Omental fat pad (tissue), 4 donors: ENCODE measurements around the gene PPP1R13B. TPM values are rescaled to one million over a fixed set of nuclear protein-coding genes. Genes with fewer than 3 reads are reported as not detected.

Source experiments
- ATAC-seq: fragments of 150-250 bp; one replicate; pipeline ENCODE4 v1.9.1; 2016; ENCODE audit warnings: mild to moderate bottlenecking, moderate library complexity; ENCODE audit not compliant: low FRiP score
- DNase-seq: peaks from one replicate; pipeline ENCODE4 v3.0.0-alpha.2; 2019; ENCODE audit warnings: low spot score
- total RNA-seq, 4 donors: library from RNA; depleted of rRNA; stranded (reverse); fragments of >200 nt; gene quantifications; one replicate each; pipeline ENCODE4 v1.1.0, GENCODE V29; 2016
- TF ChIP-seq, protein P1 (sequence below), 3 donors: fragments of 450-650 bp; IDR thresholded peaks; one replicate each; pipeline ENCODE4 v1.5.1; 2016 to 2017; ENCODE audit warnings: antibody characterized with exemption in 3 of 3, mild to moderate bottlenecking in 3 of 3, moderate library complexity in 2 of 3

PPP1R13B gene
- total RNA-seq, 4 donors from 2014 or later: 9.7 to 31.1 (median 15.0) TPM

DNA sequence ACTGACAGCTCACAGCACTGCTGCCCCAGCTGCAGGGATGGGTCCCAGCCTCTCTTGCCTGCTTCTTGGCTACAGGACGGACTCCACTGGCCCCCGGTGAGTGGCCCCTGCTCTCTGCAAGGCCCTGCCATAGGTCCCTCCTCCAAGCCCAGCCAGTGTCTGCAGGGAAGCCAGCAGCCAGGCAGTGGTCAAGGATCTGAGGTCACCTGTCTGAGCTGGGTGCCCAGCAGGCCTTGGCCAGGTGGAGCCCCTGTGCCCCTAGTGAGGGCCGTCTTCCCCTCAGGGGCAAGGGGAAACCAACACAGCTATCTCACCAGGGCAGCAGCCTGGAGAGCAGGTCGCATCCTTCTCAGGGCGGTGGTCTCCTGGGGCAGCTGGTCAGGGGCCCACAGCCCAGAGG is 145.3 kb downstream of the PPP1R13B start:
- ATAC-seq (no peak), DNase-seq (no peak)
- TF ChIP-seq, protein P1, sequence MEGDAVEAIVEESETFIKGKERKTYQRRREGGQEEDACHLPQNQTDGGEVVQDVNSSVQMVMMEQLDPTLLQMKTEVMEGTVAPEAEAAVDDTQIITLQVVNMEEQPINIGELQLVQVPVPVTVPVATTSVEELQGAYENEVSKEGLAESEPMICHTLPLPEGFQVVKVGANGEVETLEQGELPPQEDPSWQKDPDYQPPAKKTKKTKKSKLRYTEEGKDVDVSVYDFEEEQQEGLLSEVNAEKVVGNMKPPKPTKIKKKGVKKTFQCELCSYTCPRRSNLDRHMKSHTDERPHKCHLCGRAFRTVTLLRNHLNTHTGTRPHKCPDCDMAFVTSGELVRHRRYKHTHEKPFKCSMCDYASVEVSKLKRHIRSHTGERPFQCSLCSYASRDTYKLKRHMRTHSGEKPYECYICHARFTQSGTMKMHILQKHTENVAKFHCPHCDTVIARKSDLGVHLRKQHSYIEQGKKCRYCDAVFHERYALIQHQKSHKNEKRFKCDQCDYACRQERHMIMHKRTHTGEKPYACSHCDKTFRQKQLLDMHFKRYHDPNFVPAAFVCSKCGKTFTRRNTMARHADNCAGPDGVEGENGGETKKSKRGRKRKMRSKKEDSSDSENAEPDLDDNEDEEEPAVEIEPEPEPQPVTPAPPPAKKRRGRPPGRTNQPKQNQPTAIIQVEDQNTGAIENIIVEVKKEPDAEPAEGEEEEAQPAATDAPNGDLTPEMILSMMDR (IDR thresholded peaks at IDR 0.05): no peak

DNA sequence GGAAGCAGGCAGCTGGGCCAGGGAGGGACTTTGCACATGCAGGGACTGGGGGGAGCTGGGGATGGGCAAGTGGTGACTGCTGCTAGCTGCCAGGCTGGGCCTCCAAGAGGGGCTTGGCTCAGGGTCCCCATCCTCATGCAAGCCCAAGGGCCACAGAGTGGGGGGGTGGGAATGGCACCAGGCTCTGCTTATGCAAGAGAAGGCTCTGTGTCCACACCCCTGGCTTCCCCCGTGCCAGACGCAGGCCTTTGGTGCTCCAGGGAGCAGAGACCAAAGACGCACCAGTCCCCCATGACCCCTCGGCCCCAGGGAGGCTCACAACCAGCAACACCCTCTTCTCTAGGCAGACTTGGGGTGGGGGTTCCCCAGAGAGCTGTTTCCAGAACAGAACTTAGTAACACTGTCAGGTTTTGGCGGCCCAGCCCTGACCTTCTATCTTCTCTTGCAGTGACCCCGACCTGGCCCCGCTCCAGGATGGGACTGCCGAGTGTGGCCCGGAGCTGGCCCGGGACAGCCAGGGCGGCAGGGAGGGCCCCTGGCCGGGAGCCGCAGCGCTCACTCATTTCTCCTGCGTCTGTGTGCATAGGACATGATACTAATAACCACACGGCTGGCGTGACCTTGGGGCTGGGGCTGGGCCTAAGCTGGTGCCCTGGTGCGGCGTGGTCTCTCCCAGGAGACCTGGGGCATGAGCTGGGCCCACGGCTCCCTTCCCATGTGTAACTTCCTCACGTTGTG is 146.5 kb downstream of the PPP1R13B start:
- ATAC-seq (no peak), DNase-seq (no peak)
- TF ChIP-seq, protein P1 (IDR thresholded peaks at IDR 0.05): no peak

DNA sequence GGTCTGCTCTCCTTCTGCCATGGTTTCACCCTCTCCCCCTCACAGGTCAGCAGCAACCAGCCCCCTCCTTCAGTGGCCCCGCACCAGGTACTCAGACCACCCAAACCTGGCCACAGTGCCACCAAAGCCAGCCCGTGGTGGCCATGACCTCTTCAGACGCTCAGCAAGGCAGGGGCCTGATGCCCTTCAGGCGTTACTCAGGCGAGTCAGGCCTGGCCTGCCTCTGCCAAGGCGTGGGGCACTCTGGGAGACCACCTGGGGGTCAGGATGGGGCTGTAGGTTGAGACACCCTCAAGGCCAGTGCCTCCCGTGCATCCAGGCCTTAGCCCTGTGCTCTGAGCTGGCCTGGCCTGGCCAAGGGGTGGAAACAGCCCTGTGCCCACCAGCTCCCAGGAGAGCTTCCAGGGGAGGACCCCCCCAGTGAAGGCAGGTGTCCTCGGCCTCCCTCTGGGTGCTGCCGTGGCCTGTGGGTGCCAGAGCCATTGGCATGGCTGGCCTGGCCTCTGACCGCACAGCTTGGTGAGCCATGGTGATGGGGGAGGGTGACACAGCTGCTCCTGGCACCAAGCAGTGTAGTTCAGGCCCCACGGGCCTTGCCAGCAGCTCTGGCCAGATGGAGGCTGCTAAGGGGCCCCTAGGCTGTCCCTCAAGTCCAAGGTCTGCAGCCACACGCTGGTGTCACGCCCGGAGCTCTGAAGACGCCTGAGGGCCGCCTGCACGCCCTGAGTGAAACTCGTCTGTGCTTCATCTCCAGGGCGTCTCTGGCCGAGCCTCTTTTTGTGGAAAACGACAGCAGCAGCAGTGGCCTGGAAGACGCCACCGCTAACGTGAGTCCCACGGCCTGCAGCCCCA is 147.2 kb downstream of the PPP1R13B start:
- TF ChIP-seq, protein P1 (IDR thresholded peaks at IDR 0.05): no peak
- DNase-seq (no peak), ATAC-seq (no peak)

- TF ChIP-seq, protein P1 (IDR thresholded peaks at IDR 0.05): no peak
- no peak for DNase-seq
- ATAC-seq: no peak
Measured at GRCh38 chr14:103699261-103699661, 148.1 kb downstream of the PPP1R13B start.

DNA sequence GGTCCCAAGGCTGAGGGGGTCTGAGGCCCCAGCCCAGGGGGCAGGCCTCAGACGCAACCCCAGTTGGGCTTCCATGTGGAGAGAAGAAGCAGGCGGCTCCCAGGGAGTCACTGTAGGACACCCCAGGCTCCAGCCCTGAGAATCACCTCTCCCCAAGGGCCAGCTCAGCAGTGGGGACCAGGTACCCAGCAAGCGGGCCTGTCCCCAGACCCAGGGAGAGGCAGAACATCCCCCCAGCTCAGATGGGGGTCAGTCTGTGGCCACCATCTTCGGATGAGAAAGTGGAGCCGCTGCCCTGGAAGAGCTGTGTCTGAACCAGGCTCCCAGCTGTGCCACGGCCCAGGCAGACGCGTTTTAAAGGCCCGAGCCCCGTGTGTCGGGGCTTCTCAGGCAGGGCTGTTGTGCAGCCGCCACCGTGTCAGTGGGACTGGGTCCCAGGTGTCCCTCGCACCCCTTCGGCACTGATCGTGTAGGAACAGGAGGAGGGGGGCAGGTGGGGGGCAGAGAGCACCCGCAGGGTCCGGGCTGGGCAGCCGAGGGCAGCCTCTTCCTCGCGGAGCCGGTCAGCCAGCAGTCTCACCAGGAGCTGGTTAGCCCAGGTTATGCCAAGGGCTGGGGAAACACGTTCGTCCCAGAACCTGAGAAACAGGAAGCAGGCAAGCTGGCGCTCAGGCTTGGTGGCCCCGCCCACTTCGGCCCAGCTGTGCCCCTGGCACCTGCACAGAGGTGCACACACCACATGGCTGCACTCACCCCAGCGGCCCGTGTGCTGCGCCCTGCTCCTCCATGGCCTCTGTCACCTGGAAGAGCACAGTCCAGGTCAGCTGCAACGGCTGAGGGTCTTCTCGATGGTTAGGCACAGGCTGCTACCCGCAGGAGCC is 148.8 kb downstream of the PPP1R13B start:
- TF ChIP-seq, protein P1 (IDR thresholded peaks at IDR 0.05): no peak
- DNase-seq (no peak), ATAC-seq (no peak)

DNA sequence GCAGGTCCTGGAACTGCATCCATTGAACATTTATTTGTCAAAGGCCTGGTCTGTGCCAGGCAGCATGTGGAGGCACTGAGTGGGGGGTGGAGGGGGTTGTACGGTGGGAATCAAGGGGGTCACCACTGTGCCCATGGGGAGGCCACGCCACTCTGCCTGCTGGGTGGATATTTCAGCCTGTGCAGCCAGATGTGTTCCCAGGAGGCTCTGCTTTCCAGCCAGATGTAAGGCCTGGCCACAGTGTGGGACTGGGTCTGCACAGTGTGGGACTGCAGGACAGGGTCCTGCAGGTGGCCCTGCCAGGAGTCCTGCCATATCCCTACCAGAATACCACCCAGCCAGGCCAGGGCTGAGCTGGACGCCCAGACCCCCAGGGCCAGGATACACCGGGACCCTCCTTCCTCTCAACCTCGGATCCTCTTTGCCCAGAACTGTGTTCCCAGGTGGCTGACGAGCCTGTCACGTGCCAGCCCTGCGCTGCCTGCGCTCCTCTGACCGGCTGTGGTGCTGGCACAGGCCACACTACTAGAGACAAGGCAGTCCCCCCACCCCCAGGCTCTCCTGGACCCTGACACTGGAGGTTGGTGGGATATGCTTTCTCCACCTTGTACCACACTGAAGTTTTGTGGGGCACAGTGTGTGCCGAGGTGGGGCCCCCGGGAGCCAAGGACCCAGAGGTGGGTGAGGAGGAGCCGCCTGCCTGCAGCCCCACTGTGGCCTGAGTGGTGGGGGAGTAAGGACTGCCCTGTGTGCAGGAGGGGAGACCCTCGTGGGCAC is 149.6 kb downstream of the PPP1R13B start:
- DNase-seq (no peak), ATAC-seq (no peak)
- TF ChIP-seq, protein P1 (IDR thresholded peaks at IDR 0.05): no peak
